ENCODE measurements around the gene SIRPB1. TPM values are rescaled to one million over a fixed set of nuclear protein-coding genes. Genes with fewer than 3 reads are reported as not detected.

The SIRPB1 gene
- polyA plus RNA-seq, 1 donor (not counting 4 experiments of a cell fraction or from before 2014, with no cell fraction given) = not detected

DNA sequence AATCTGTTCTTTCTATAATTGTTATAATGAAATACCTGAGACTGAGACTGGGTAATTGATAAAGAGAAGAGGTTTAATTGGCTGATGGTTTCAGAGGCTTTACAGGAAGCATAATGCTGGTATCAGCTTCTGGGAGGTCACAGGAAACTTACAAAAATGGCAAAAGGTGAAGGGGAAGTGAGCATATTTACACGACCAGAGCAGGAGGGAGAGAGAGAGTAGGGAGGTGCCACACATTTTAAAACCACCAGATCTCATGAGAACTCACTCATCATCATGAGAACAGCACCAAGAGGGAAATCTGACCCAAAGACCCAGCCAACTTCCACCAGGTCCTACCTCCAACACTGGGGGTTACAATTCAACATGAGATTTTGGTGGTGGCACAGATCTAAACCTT lies 2.6 kb upstream of the SIRPB1 start:
- Histone ChIP-seq H4K20me1 (ENCODE audit: control insufficient read depth, extremely low read depth, insufficient read depth, low read length) (no peaks in the 10 kb centered on the region), H3K4me2 (ENCODE audit: control insufficient read depth, extremely low read depth, insufficient read depth, low read depth, low read length) (no peak overlapping the region), H3K27ac (ENCODE audit: control insufficient read depth, insufficient read depth, low read length) (no peak overlapping the region), H3K9me1 (ENCODE audit: control insufficient read depth, extremely low read depth, insufficient read depth, low read length) (no peaks in the 10 kb centered on the region), H3K4me1 (ENCODE audit: control insufficient read depth, extremely low read depth, insufficient read depth, low read length) (peaks cover 8% of the 10 kb centered on the region), H3K79me2 (ENCODE audit: control insufficient read depth, insufficient read depth, low read length) (no peaks in the 10 kb centered on the region), H3K9ac (ENCODE audit: control insufficient read depth, extremely low read depth, insufficient read depth, low read length) (no peak overlapping the region), H3K4me3 (ENCODE audit: control insufficient read depth in 2 of 3, extremely low read depth in 1 of 3, insufficient read depth in 2 of 3, low read depth in 1 of 3, low read length in 3 of 3) (no peak overlapping the region), H3K9me3 (ENCODE audit: control insufficient read depth, low read depth, low read length) (no peaks in the 10 kb centered on the region), H3K27me3 (ENCODE audit: control insufficient read depth, extremely low read depth, insufficient read depth, low read length) (no peaks in the 10 kb centered on the region), H2AFZ (ENCODE audit: control insufficient read depth, low read length) (no peak overlapping the region), H3K36me3 (ENCODE audit: control insufficient read depth in 2 of 2, extremely low read depth in 1 of 2, insufficient read depth in 2 of 2, low read length in 2 of 2) (no peaks in the 10 kb centered on the region)
- FAIRE-seq = no peak
- dilution Hi-C loops (cut with MboI; ENCODE audit: extremely low pct_ligation_motif_present, low sequenced_read_pairs) = no loop called here
- no peak for DNase-seq (ENCODE audit: low read depth, low spot score)
- TF ChIP-seq, protein P1, sequence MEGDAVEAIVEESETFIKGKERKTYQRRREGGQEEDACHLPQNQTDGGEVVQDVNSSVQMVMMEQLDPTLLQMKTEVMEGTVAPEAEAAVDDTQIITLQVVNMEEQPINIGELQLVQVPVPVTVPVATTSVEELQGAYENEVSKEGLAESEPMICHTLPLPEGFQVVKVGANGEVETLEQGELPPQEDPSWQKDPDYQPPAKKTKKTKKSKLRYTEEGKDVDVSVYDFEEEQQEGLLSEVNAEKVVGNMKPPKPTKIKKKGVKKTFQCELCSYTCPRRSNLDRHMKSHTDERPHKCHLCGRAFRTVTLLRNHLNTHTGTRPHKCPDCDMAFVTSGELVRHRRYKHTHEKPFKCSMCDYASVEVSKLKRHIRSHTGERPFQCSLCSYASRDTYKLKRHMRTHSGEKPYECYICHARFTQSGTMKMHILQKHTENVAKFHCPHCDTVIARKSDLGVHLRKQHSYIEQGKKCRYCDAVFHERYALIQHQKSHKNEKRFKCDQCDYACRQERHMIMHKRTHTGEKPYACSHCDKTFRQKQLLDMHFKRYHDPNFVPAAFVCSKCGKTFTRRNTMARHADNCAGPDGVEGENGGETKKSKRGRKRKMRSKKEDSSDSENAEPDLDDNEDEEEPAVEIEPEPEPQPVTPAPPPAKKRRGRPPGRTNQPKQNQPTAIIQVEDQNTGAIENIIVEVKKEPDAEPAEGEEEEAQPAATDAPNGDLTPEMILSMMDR (optimal IDR thresholded peaks at IDR 0.05 in 1 of 3, IDR thresholded peaks at IDR 0.05 in 1 of 3, conservative IDR thresholded peaks at IDR 0.05 in 1 of 3; ENCODE audit: extremely low read depth in 1 of 3, insufficient read depth in 2 of 3, low read length in 3 of 3) = no peak
- TF ChIP-seq EZH2 (IDR thresholded peaks at IDR 0.05; ENCODE audit: low read length) = no peak

DNA sequence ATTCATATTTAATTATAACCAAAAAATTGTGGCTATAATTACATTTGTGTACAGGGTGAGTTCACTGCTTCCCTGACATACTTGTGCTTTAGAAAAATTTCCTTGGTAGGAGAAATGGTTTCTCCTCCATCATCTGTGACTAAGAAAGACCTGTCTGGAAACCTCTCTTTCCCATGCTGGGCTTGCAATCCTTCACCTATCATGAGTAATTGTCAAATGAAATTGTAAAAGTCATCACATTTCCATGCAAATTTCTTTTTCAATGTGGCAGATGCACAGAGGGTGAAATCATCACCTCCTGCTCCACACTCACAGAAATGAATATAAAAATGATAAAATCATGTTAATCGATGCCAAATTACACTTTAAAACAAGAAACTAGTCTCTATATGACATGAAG lies 1.5 kb upstream of the SIRPB1 start:
- H3K9ac ChIP-seq (ENCODE audit: control insufficient read depth, extremely low read depth, insufficient read depth, low read length) = no peak overlapping the region
- no peaks in the 10 kb centered on the region for H3K27me3 ChIP-seq (ENCODE audit: control insufficient read depth, extremely low read depth, insufficient read depth, low read length)
- DNase-seq (ENCODE audit: low read depth, low spot score) = no peak
- FAIRE-seq = no peak
- H3K27ac ChIP-seq (ENCODE audit: control insufficient read depth, insufficient read depth, low read length) = no peak overlapping the region
- H3K4me1 ChIP-seq (ENCODE audit: control insufficient read depth, extremely low read depth, insufficient read depth, low read length) = peaks cover 8% of the 10 kb centered on the region
- H3K9me1 ChIP-seq (ENCODE audit: control insufficient read depth, extremely low read depth, insufficient read depth, low read length) = no peaks in the 10 kb centered on the region
- H2AFZ ChIP-seq (ENCODE audit: control insufficient read depth, low read length) = no peak overlapping the region
- H4K20me1 ChIP-seq (ENCODE audit: control insufficient read depth, extremely low read depth, insufficient read depth, low read length) = no peaks in the 10 kb centered on the region
- TF ChIP-seq, protein P1 (optimal IDR thresholded peaks at IDR 0.05 in 1 of 3, IDR thresholded peaks at IDR 0.05 in 1 of 3, conservative IDR thresholded peaks at IDR 0.05 in 1 of 3; ENCODE audit: extremely low read depth in 1 of 3, insufficient read depth in 2 of 3, low read length in 3 of 3) = no peak
- no peak for TF ChIP-seq EZH2 (IDR thresholded peaks at IDR 0.05; ENCODE audit: low read length)
- no peaks in the 10 kb centered on the region for H3K9me3 ChIP-seq (ENCODE audit: control insufficient read depth, low read depth, low read length)
- no peaks in the 10 kb centered on the region for H3K36me3 ChIP-seq (ENCODE audit: control insufficient read depth in 2 of 2, extremely low read depth in 1 of 2, insufficient read depth in 2 of 2, low read length in 2 of 2)
- H3K4me2 ChIP-seq (ENCODE audit: control insufficient read depth, extremely low read depth, insufficient read depth, low read depth, low read length) = no peak overlapping the region
- no peaks in the 10 kb centered on the region for H3K79me2 ChIP-seq (ENCODE audit: control insufficient read depth, insufficient read depth, low read length)
- no peak overlapping the region for H3K4me3 ChIP-seq (ENCODE audit: control insufficient read depth in 2 of 3, extremely low read depth in 1 of 3, insufficient read depth in 2 of 3, low read depth in 1 of 3, low read length in 3 of 3)
- dilution Hi-C loops (cut with MboI; ENCODE audit: extremely low pct_ligation_motif_present, low sequenced_read_pairs) = no loop called here

Data from keratinocyte (primary cell).